Right ventricle myocardium superior (tissue), 1 donor: ENCODE data around the gene TBPL1. TPM values are rescaled to one million over a fixed set of nuclear protein-coding genes. Genes with fewer than 3 reads are reported as not detected.
A peak's percentile ranks its signal among the peaks of the same experiment; 100 is the strongest.
"Not testable (repeated sequence)": the region's sequence is repeated elsewhere in the genome, so short reads cannot be mapped to it uniquely, and the experiment has no call there.

Experiments
- ATAC-seq: fragments of 200-7000 bp; cut with Tn5 transposase; one replicate; pipeline ENCODE4 v1.9.1; 2020; ENCODE audit warnings: mild to moderate bottlenecking; ENCODE audit not compliant: poor library complexity
- DNase-seq: peaks from one replicate; pipeline ENCODE4 v3.0.0-alpha.2; 2020
- intact Hi-C: fragments of 100-400 bp; cut with DNase I; formaldehyde crosslinking; loops from one replicate; pipeline ENCODE4 v1.11.2; 2022
- total RNA-seq: library from RNA; stranded (reverse); fragmentation: NEBNext Ultra II Directional; extraction: Animal tissue kit (Norgen Biotek cat#: 25700); gene quantifications from one replicate; pipeline ENCODE4 v1.2.1, GENCODE V29; 2021
- donor health status: DM: no; HTN: yes; CAD: no; lungs with severe emphysema.

The TBPL1 gene
- total RNA-seq, 1 donor from 2014 or later: 13.4 TPM

DNA sequence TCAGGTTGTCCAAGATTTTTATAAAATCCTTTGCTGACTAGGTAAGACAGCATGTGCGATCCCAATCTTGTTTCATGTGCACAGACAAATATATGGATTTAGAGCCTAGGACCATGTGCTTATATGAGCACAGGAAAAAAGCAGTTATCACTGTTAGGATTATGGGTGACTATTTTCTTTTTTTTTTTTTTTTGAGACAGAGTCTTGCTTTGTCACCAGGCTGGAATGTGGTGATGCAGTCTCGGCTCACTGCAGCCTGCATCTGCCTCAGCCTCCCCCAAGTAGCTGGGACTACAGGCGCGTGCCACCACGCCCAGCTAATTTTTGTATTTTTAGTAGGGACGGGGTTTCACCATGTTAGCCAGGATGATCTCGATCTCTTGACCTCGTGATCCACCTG lies 14.8 kb downstream of the TBPL1 start:
- DNase-seq, ATAC-seq: not testable (repeated sequence)

DNA sequence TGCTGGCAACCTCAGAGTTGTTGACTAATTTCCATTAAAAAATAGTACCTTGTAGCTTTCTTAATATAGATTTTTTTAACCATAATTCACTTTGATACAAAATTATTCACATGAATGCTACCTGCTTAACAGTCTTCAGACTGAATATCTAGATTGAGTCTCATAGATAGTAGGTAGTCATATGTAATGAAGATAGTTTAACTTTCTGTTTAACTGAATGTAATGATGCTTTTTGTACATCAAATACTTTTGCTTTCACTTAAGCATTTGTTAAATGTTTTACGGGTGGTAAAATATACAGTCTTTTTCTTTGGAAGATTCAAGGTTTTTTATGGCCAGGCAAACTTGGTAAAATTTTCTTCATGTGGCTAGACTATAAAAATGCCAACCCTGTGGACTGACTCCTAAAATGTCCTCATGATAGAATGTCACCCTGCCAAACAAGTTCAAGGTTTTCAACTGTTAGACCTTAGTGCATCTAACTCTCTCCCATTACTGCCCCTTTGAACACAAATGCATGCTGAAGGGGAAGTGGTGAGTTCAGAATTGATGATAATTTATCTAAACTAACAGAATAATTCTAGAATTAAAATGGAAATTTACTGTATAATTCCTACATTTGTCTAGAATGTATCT lies 16.4 kb downstream of the TBPL1 start:
- ATAC-seq (no peak), DNase-seq (no peak)

More for the DNA sequence above, 14.8 kb downstream of the TBPL1 start:
- intact Hi-C loops: not testable (repeated sequence)

GRCh38 chr6:133969921-133970295 lies 16.9 kb downstream of the TBPL1 start:
- ATAC-seq (no peak), DNase-seq (no peak)
- intact Hi-C loops: loop anchor here (5.0 kb wide), 1 partner anchor 92 kb away; no protein-coding TSS in a partner anchor

More for the DNA sequence above, 16.4 kb downstream of the TBPL1 start:
- intact Hi-C loops: no loop called here

- ATAC-seq (no peak), DNase-seq (no peak)
- intact Hi-C loops: loop anchor here (5.0 kb wide), 1 partner anchor 90 kb away; no protein-coding TSS in a partner anchor
Measured at GRCh38 chr6:133971861-133972260, 18.8 kb downstream of the TBPL1 start.

- intact Hi-C loops: loop anchor here (5.0 kb wide), 1 partner anchor 90 kb away; no protein-coding TSS in a partner anchor
- ATAC-seq: peak; percentile 38
- no peak for DNase-seq
Measured at GRCh38 chr6:133972388-133972787, 19.4 kb downstream of the TBPL1 start.

- ATAC-seq (peak; percentile 56), DNase-seq (no peak)
- intact Hi-C loops: loop anchor here (5.0 kb wide), 1 partner anchor 89 kb away; no protein-coding TSS in a partner anchor
Measured at GRCh38 chr6:133973109-133973971, 20.3 kb downstream of the TBPL1 start.

GRCh38 chr6:133977983-133978895 lies 25.2 kb downstream of the TBPL1 start:
- ATAC-seq (peak; percentile 85), DNase-seq (no peak)
- intact Hi-C loops: no loop called here

DNA sequence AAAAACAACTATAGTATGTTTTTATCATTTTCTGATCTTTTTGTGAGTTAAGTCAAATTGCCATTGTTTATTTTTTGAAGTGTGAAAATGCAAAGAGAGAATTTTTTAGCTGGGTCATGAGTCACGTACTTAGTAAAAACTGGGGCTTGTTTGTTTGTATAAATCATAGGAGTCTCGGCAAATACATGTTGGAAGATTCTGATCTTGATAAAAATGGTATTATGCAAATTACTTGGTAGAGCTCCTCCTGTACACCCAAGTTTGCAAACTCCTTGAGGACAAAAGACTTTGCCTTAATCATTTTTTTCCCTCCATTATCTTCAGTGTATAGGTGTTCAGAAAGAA lies 25.8 kb downstream of the TBPL1 start:
- no peak for ATAC-seq
- intact Hi-C loops: no loop called here
- no peak for DNase-seq

DNA sequence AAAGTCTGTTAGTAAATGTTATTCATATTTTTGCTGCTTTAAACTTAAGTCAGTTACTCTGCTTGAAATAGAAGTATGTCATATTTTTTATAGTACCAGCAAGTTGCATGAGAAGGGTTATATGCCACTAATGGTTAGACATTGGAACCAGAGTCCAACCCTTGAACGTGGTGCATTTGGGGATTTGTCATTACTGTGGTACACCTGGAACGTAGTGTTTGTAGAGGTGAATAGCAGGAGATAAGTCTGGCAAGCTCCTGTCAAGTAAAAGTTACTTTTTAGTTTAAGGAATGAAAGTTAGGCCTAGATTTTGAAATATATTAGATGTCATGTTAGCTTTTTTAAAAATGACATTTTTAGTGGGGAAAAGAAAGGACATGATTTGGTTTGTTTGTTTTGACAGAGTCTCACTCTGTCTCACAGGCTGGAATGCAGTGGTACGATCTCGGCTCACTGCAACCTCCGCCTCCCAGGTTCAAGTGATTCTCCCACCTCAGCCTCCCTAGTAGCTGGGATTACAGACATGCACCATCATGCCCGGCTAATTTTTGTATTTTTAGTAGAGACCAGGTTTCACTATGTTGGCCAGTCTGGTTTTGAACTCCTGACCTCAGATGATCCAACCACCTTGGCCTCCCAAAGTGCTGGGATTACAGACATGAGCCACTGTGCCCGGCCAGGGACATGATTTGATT lies 26.4 kb downstream of the TBPL1 start:
- intact Hi-C loops, ATAC-seq, DNase-seq: not testable (repeated sequence)

- DNase-seq: no peak
- no peak for ATAC-seq
- intact Hi-C loops: no loop called here
Measured at GRCh38 chr6:133980168-133980567, 27.1 kb downstream of the TBPL1 start.

DNA sequence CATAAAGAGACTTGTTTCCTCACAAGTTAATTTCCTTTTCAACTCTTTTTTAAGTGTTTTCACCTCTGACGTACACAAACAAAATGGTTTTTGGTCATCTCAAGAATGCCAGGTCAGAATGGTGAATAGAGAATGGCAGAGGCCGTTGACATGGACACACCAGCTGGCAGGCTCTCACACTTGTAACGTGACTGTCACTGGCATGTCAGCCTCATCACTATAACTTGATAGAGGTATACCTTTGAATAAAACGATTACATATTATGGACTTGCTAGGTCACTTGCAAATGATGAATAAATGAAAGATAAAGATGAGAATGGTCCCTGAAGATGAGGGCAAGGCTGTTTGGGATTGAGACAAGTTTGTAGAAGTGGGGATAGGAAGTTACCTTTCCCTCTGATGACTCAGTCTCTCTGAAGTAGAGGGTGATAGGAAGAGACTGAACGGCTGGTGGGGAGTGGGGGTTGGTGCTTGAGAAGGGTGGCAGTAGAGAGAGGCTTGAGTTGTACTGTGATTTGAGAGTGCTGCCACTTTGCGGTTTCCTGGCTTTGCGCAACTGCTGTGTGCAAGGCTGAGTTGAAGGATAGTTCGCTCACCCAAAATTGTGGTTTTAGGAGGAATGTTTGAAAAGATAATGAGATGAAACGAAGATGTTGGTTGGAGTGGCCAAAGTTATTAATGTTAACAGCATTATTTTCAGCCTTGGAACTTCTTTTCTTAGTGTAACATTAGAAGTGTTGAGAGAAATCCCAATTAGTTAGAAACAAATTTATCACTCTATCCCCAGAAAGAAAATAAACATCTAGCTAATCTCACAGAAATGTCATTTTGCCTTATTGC lies 30.3 kb downstream of the TBPL1 start:
- ATAC-seq: peak; percentile 36
- intact Hi-C loops: no loop called here
- peak; percentile 52 for DNase-seq

DNA sequence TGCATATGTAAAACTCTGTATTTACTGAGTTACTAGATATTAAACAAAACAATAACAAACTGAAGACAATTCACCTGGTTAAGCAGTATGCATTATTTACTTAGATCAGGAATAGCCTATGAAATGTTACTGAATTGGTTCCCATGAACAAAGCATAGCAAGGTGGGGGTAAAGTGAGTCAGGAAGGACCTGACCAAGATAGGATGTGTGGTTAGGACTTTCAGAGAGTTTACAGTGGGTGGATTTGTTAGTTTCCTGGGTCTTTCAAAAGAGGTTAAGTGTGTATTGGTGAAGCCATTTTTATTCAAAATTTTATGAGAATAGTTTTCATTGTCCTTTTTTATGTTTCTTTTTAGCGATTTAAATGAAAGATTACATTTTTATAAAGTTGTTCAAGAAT lies 32.9 kb downstream of the TBPL1 start:
- DNase-seq (no peak), ATAC-seq (no peak)
- intact Hi-C loops: no loop called here

- ATAC-seq: no peak
- intact Hi-C loops: no loop called here
- no peak for DNase-seq
Measured at GRCh38 chr6:133986942-133987341, 33.9 kb downstream of the TBPL1 start.

DNA sequence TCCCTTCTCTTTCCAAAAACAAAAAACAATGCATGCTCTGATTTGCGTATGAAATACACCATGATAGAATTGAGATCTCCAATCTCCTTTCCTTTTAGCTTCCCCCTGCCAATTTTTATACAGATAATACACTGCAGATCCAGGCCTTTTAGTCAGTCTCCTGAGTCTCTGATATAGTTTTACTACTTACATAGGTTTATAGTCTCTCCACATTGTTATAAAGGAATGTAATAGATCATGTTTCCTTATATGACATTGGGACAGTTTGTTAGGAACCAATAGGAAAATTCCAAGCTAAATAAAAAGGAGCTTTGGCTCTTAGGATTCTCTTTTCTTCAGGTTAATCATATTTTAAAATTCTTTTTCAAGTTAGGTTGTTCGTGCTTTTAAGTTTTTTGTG lies 36.5 kb downstream of the TBPL1 start:
- ATAC-seq: no peak
- intact Hi-C loops: no loop called here
- no peak for DNase-seq

- DNase-seq (no peak), ATAC-seq (no peak)
- intact Hi-C loops: no loop called here
Measured at GRCh38 chr6:133990321-133990720, 37.3 kb downstream of the TBPL1 start.

DNA sequence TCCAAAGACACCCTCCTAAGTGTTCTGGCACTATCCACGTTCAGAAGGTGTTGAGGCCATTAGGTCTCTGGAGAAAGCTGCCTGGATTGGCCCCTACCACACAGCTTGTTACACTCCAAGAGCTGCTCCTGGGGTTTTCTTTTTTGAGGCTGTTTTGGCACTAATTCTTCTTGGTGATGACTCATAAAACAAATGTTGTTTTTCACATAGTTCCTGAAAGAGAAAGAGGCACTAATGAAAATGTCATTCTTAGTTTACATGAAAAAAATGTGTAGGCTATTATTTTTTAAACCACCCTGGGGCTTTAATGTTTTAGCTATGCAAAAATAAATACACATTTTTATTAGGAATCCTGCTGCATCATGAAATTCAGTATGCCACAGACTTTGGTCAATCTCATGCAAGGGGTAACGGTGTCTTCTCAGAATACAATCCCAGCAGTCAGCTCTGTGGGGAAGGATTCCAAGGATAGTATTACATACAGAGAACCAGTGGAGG lies 38.1 kb downstream of the TBPL1 start:
- intact Hi-C loops: no loop called here
- no peak for DNase-seq
- peak; percentile 24 for ATAC-seq

GRCh38 chr6:133992992-133993680 lies 40.1 kb downstream of the TBPL1 start:
- peak; percentile 82 for ATAC-seq
- no peak for DNase-seq
- intact Hi-C loops: no loop called here
